K562 (cell line): Measurements from ENCODE around the gene PCBP3. TPM values are rescaled to one million over a fixed set of nuclear protein-coding genes. Genes with fewer than 3 reads are reported as not detected.

ENCODE experiments used
- ATAC-seq: fragments of 200-7000 bp; cut with Tn5 transposase; 3 replicates; pipeline ENCODE4 v1.9.1; 2020; ENCODE audit warnings: moderate library complexity
- Bru-seq: library from RNA; stranded (reverse); fragments of 400-500 nt; gene quantifications from one replicate; lab custom pipeline; 2021; lab: Mats Ljungman, UMichigan
- BruChase-seq, 2 experiments: library from RNA; stranded (reverse); fragments of 400-500 nt; gene quantifications; one replicate each; lab custom pipeline; 2021; lab: Mats Ljungman, UMichigan
- BruUV-seq: library from RNA; stranded (reverse); fragments of 400-500 nt; replicated peaks from 2 replicates; lab custom pipeline; 2021; lab: Mats Ljungman, UMichigan
- CTCF ChIA-PET: fragments of 300-600 bp; formaldehyde crosslinking; extraction: SDS; loops from one replicate; lab custom pipeline; 2021; ENCODE audit warnings: low intra/inter-chr PET ratio; lab: Yijun Ruan, JAX
- POLR2A ChIA-PET: fragments of 300-600, 350-650 bp; sonication (Branson Sonifier 250); formaldehyde crosslinking; extraction: SDS; loops from one replicate; lab custom pipeline; 2021; ENCODE audit warnings: antibody characterized with exemption, inconsistent platforms; lab: Yijun Ruan, JAX
- DNase-seq, 4 experiments: peaks; one replicate each; pipeline versions ENCODE4 v3.0.0 to v3.0.0-alpha.2; 2011 to 2018; ENCODE audit warnings: low spot score in 3 of 4, mixed read lengths in 3 of 4; ENCODE audit errors: extremely low read depth in 1 of 4
- FAIRE-seq: peaks from 2 replicates; lab custom pipeline; 2011; peaks lifted over from hg19 to GRCh38; lab: Jason Lieb, UNC
- H2AFZ ChIP-seq: 2 replicates; pipeline ENCODE4 v1.6.0; 2011; ENCODE audit warnings: low read depth, low read length, control low read depth, inconsistent platforms
- H3K27ac ChIP-seq: fragments of 200-600 bp; 3 replicates; pipeline ENCODE4 v1.8.0; 2011; ENCODE audit warnings: low read depth, mild to moderate bottlenecking, control low read depth, inconsistent platforms, low read length, moderate library complexity, mixed read lengths; ENCODE audit errors: extremely low read depth
- H3K27me3 ChIP-seq, 2 experiments: fragments of 300-600 bp in 1 of 2; 2 replicates in 1 of 2; 3 replicates in 1 of 2; pipeline versions ENCODE4 v1.6.0 to v1.8.0; 2011; ENCODE audit warnings: inconsistent platforms in 2 of 2, low read length in 2 of 2, mild to moderate bottlenecking in 1 of 2, mixed read lengths in 1 of 2, moderate library complexity in 1 of 2; ENCODE audit not compliant: control insufficient read depth in 2 of 2, insufficient read depth in 2 of 2
- H3K36me3 ChIP-seq: fragments of 300-600 bp; 3 replicates; pipeline ENCODE4 v1.8.0; 2011; ENCODE audit warnings: mild to moderate bottlenecking, low read length, inconsistent platforms; ENCODE audit not compliant: control insufficient read depth, insufficient read depth
- H3K4me1 ChIP-seq, 2 experiments: fragments of 200-600 bp in 1 of 2; replicated peaks in 1 of 2; 2 replicates in 1 of 2; 3 replicates in 1 of 2; pipeline versions ENCODE4 v1.5.1 to v1.8.0; 2011; ENCODE audit warnings: inconsistent platforms in 2 of 2, low read length in 2 of 2, mild to moderate bottlenecking in 1 of 2, mixed read lengths in 1 of 2, moderate library complexity in 1 of 2; ENCODE audit not compliant: control insufficient read depth in 2 of 2, insufficient read depth in 2 of 2
- H3K4me2 ChIP-seq: 2 replicates; pipeline ENCODE4 v1.6.1; 2011; ENCODE audit warnings: low read length, control low read depth, inconsistent platforms, mixed read lengths; ENCODE audit not compliant: insufficient read depth
- H3K4me3 ChIP-seq: fragments of 200-600 bp; sonication (generic), shearing (Covaris generic); 2 replicates; pipeline ENCODE4 v1.5.1; 2016; ENCODE audit warnings: control low read depth, inconsistent platforms
- H3K79me2 ChIP-seq: fragments of 200-600 bp; 3 replicates; pipeline ENCODE4 v1.8.0; 2011; ENCODE audit warnings: low read length, inconsistent platforms; ENCODE audit not compliant: control insufficient read depth, insufficient read depth
- H3K9ac ChIP-seq, 2 experiments: 2 replicates each; pipeline versions ENCODE4 v1.6.0 to v1.6.1; 2011; ENCODE audit warnings: low read depth in 2 of 2, low read length in 2 of 2, control low read depth in 1 of 2, inconsistent platforms in 1 of 2, mild to moderate bottlenecking in 1 of 2, mixed read lengths in 1 of 2; ENCODE audit not compliant: insufficient read depth in 1 of 2
- H3K9me1 ChIP-seq: one replicate; pipeline ENCODE4 v1.6.0; 2011; ENCODE audit warnings: inconsistent platforms, mild to moderate bottlenecking, low read length, moderate library complexity; ENCODE audit not compliant: control insufficient read depth, insufficient read depth
- H3K9me3 ChIP-seq: replicated peaks from 2 replicates; pipeline ENCODE4 v1.5.1; 2011; ENCODE audit warnings: low read depth, low read length, inconsistent platforms; ENCODE audit not compliant: control insufficient read depth, insufficient read depth
- H4K20me1 ChIP-seq: replicated peaks from 2 replicates; pipeline ENCODE4 v1.6.1; 2011; ENCODE audit warnings: low read length, inconsistent platforms, mixed read lengths; ENCODE audit not compliant: control insufficient read depth, insufficient read depth
- CXXC5 ChIP-seq: fragments of 250-450 bp; sonication (Bioruptor Pico); IDR thresholded peaks from 2 replicates; pipeline ENCODE4 v1.8.0; 2022; ENCODE audit warnings: inconsistent platforms, mild to moderate bottlenecking, moderate library complexity
- FOS ChIP-seq: IDR thresholded peaks from 3 replicates; pipeline ENCODE4 v1.6.1; 2011; ENCODE audit not compliant: insufficient read length; ENCODE audit errors: extremely low read depth
- MCM3 ChIP-seq: fragments of 450-650 bp; IDR thresholded peaks from 2 replicates; pipeline ENCODE4 v1.6.1; 2016
- NONO ChIP-seq, 2 experiments: fragments of 200-400 bp in 1 of 2; fragments of 450-650 bp in 1 of 2; formaldehyde crosslinking in 1 of 2; IDR thresholded peaks; 2 replicates each; pipeline ENCODE4 v1.6.1; 2017; ENCODE audit warnings: low read depth in 2 of 2, mild to moderate bottlenecking in 2 of 2, moderate library complexity in 2 of 2, low read length in 1 of 2
- POLR2G ChIP-seq: fragments of 200-400 bp; formaldehyde crosslinking; IDR thresholded peaks from 2 replicates; pipeline ENCODE4 v1.6.1; 2017; ENCODE audit warnings: low read depth, mild to moderate bottlenecking, antibody characterized with exemption, low read length, moderate library complexity
- RBM25 ChIP-seq: fragments of 200-400 bp; formaldehyde crosslinking; IDR thresholded peaks from 2 replicates; pipeline ENCODE4 v1.6.1; 2018; ENCODE audit warnings: low read length, low read depth, moderate library complexity; ENCODE audit not compliant: severe bottlenecking
- SP2 ChIP-seq: IDR thresholded peaks from 2 replicates; pipeline ENCODE4 v1.6.1; 2011; ENCODE audit warnings: mild to moderate bottlenecking, low read depth, low read length, moderate library complexity; ENCODE audit not compliant: poor library complexity, severe bottlenecking; ENCODE audit errors: extremely low read depth
- ZBTB1 ChIP-seq: sonication (generic); formaldehyde crosslinking; IDR thresholded peaks from 2 replicates; pipeline ENCODE4 v1.8.1; 2023; ENCODE audit warnings: missing genetic modification reagents, low read depth, mild to moderate bottlenecking, borderline replicate concordance
- ZNF280B ChIP-seq: fragments of 250-450 bp; sonication (Bioruptor Pico); IDR thresholded peaks from 2 replicates; pipeline ENCODE4 v1.5.1; 2021; ENCODE audit warnings: mild to moderate bottlenecking
- ZSCAN29 ChIP-seq: fragments of 450-650 bp; IDR thresholded peaks from 2 replicates; pipeline ENCODE4 v1.6.1; 2017
- WGBS: fragments of 100-300 bp; shearing (Covaris generic); methylation state at CpG from one replicate; pipeline ENCODE4 v1.1.6; 2016; ENCODE audit warnings: low coverage, mixed read lengths; ENCODE audit not compliant: insufficient coverage; ENCODE audit errors: missing lambda C conversion rate; 5-methylcytosine and 5-hydroxymethylcytosine counted together
- in situ Hi-C: fragments of 300-500 bp; cut with MboI; formaldehyde crosslinking; loops from 4 replicates; pipeline ENCODE4 v1.15.0; 2018; ENCODE audit warnings: inconsistent platforms, mixed read lengths
- intact Hi-C: fragments of 100-400 bp; cut with micrococcal nuclease; formaldehyde crosslinking; loops from 2 replicates; pipeline ENCODE4 v1.14.2; 2022
- long read RNA-seq, 3 experiments: library from polyadenylated mRNA in 2 of 3; library from RNA in 1 of 3; unstranded in 2 of 3; stranded (forward) in 1 of 3; transcript quantifications; one replicate each; pipeline ENCODE4 v2.0.0, GENCODE V29; 2019 to 2022
- polyA minus RNA-seq, 3 experiments: library from RNA; depleted of rRNA, polyadenylated mRNA; stranded (reverse); fragments of >200 nt; gene quantifications; 2 replicates each; pipeline ENCODE4 v1.2.3, GENCODE V29; 2011
- polyA plus RNA-seq, 8 experiments: library from polyadenylated mRNA; depleted of rRNA in 4 of 8; stranded (reverse) in 5 of 8; unstranded in 3 of 8; fragments of >200 nt; fragmentation: Nextera tagmentation in 2 of 8; fragmentation: Illumina TruSeq in 1 of 8; extraction: Ambion mirVana in 2 of 8; extraction: Trizol in 1 of 8; gene quantifications; 2 replicates each; pipeline versions ENCODE4 v1.2.1 to v1.2.3, GENCODE V29; 2011 to 2014; ENCODE audit warnings: inconsistent platforms in 1 of 8, missing spikeins in 1 of 8
- total RNA-seq, 7 experiments: library from RNA; depleted of rRNA in 6 of 7; stranded (reverse); fragments of >200 nt in 6 of 7; fragmentation: Illumina TruSeq in 2 of 7; extraction: Trizol in 2 of 7; gene quantifications; 2 replicates each; pipeline versions ENCODE4 v1.2.1 to v1.2.3, GENCODE V29; 2011 to 2021; ENCODE audit warnings: low replicate concordance in 1 of 7
- TF ChIP-seq, protein P1 (sequence below): sonication (generic); formaldehyde crosslinking; IDR thresholded peaks from 2 replicates; pipeline ENCODE4 v1.8.0; 2022; ENCODE audit warnings: missing genetic modification reagents, mild to moderate bottlenecking, borderline replicate concordance
- TF ChIP-seq, protein P2 (sequence below): fragments of 450-650 bp; IDR thresholded peaks from 2 replicates; pipeline ENCODE4 v1.6.1; 2016; ENCODE audit warnings: missing biosample characterization, missing genetic modification characterization

Gene PCBP3
- total RNA-seq (2011; cell fraction: chromatin; rRNA removed; ENCODE audit: low replicate concordance): 2.7 and 3.7 TPM in 2 replicates
- total RNA-seq (2011; cell fraction: nucleolus; rRNA removed): 1.2 and 1.6 TPM in 2 replicates
- total RNA-seq (2011; cell fraction: nucleoplasm; rRNA removed): 0.95 and 3.4 TPM in 2 replicates
- 0.18 TPM in 1 of 2 replicates, not detected in the other for total RNA-seq (2014; rRNA removed)
- not detected in 2 replicates for total RNA-seq (2014; rRNA removed; fragmentation: Illumina TruSeq; extraction: Trizol)
- 0.15 TPM in 1 of 2 replicates, not detected in the other for total RNA-seq (2015; rRNA removed; fragmentation: Illumina TruSeq; extraction: Trizol)
- 0.34 TPM in 1 of 2 replicates, not detected in the other for total RNA-seq (2021)
- polyA plus RNA-seq (2011; rRNA removed): not detected in 2 replicates
- polyA plus RNA-seq (2011; cell fraction: cytosol; rRNA removed): 0.10 and 0.27 TPM in 2 replicates
- 0.58 and 0.59 TPM in 2 replicates for polyA plus RNA-seq (2011; cell fraction: nucleus; rRNA removed)
- polyA plus RNA-seq (2012): 0.24 TPM in 1 of 2 replicates, not detected in the other
- polyA plus RNA-seq (2014; fragmentation: Illumina TruSeq; extraction: Trizol): not detected in 2 replicates
- not detected for polyA plus RNA-seq (2014; fragmentation: Nextera tagmentation; extraction: Ambion mirVana)
- polyA plus RNA-seq (2014; rRNA removed): 2.0 TPM in 1 of 2 replicates, not detected in the other
- 0.53 TPM in 1 of 2 replicates, not detected in the other for polyA minus RNA-seq (2011; rRNA and poly(A)+ RNA removed)
- not detected in 2 replicates for polyA minus RNA-seq (2011; cell fraction: cytosol; rRNA and poly(A)+ RNA removed)
- polyA minus RNA-seq (2011; cell fraction: nucleus; rRNA and poly(A)+ RNA removed): 0.54 and 1.1 TPM in 2 replicates
- Bru-seq, nascent RNA: percentile 24 among the genes with signal in this experiment
- BruChase-seq, experiment 1, labeled RNA remaining after a 2-hour chase: percentile 19 among the genes with signal in this experiment
- percentile 22 among the genes with signal in this experiment for BruChase-seq, experiment 2, labeled RNA remaining after a 6-hour chase
- long read RNA-seq, experiment 1: 0 reads
- long read RNA-seq, experiment 2: 0 reads
- long read RNA-seq, experiment 3: 0 reads

DNA sequence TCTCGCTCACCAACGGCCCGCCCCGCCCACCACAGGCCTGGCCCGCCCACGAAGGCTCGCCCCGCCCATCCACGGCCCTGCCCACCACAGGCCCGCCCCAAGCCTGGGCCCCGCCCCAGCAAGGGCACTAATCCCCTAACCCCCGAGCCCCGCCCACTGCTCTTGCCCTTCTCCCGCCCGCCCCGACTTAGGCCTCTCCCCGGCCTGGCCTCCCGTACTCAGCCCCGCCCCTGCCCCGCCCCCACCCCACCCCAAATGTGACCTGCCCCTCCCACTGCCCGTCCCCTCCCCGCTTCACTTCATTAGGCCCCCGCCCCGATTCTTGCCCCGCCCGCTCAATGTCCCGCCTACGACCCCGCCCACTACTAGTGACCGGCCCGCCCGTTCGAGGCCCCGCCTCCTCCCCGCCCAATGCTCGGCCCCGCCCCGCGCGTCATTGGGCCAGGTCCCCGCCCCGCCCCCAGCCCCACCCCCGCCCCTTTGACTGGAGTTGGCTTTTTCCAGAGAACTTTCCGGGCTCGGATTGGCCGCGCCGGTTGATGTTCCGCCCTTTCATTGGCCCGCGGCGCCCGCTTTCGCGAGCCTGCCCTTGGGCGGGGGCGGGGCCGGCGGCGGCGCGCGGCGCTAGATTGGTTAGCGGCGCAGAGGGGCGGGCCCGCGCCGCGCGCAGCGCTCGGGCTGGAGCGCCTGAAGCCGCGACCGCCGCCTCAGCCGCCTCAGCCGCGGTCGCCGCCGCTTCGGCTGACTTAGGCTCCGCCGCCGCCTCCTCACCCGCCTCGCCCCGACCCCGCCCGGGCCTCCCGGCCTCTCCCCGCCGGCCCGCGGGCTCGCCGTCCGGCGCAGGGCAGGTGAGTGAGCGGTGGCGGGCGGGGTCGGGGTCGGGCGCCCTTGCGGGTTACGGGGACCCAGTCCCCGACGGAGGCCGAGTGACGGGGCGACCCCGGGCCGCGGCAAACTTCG, at the start of gene PCBP3:
PCBP3 (plus strand) TSS at position 705 of the 960 bp plus-strand sequence. CDS start 206,361 bp downstream, outside the sequence.
- POLR2A ChIA-PET: no interaction called here
- peak within 1 kb of the TSS; percentile 53 for H2AFZ ChIP-seq
- peak; percentile 66 for FAIRE-seq
- TF ChIP-seq CXXC5 (CRISPR knock-in tag) (peak; percentile 65), ZNF280B (CRISPR knock-in tag) (no peak), POLR2G (peak; percentile 41; the same call in 1 of the 2 replicates), ZBTB1 (CRISPR knock-in tag) (peak; percentile 63; the same call in 1 of the 2 replicates), RBM25 (peak; percentile 66), ZSCAN29 (no peak), NONO (IDR thresholded peaks at IDR 0.05; ENCODE audit: low read depth in 2 of 2, low read length in 1 of 2) (0 out of 4 replicates have a peak, but pooled peaks of 1 of the 2 experiments have one; percentile 25), MCM3 (no peak), FOS (peak; percentile 62), SP2 (peak; percentile 33)
- TF ChIP-seq, protein P1, sequence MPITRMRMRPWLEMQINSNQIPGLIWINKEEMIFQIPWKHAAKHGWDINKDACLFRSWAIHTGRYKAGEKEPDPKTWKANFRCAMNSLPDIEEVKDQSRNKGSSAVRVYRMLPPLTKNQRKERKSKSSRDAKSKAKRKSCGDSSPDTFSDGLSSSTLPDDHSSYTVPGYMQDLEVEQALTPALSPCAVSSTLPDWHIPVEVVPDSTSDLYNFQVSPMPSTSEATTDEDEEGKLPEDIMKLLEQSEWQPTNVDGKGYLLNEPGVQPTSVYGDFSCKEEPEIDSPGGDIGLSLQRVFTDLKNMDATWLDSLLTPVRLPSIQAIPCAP (CRISPR knock-in tag): no peak
- TF ChIP-seq, protein P2, sequence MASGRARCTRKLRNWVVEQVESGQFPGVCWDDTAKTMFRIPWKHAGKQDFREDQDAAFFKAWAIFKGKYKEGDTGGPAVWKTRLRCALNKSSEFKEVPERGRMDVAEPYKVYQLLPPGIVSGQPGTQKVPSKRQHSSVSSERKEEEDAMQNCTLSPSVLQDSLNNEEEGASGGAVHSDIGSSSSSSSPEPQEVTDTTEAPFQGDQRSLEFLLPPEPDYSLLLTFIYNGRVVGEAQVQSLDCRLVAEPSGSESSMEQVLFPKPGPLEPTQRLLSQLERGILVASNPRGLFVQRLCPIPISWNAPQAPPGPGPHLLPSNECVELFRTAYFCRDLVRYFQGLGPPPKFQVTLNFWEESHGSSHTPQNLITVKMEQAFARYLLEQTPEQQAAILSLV (tag): no peak

More for the DNA sequence above, at the start of gene PCBP3:
- no peaks in the 10 kb centered on the region for H4K20me1 ChIP-seq
- H3K9me1 ChIP-seq: no peaks in the 10 kb centered on the region
- no peaks in the 10 kb centered on the region for H3K9me3 ChIP-seq
- peak within 1 kb of the TSS; percentile 26; the same call in 1 of the 2 replicates for H3K4me2 ChIP-seq
- peak; percentile 96 to 99 (median 98) for DNase-seq
- intact Hi-C loops (loop anchor here (1.0 kb wide), 1 partner anchor 50 kb away; no protein-coding TSS in a partner anchor), in situ Hi-C loops (no loop called here)
- no peaks in the 10 kb centered on the region for H3K79me2 ChIP-seq
- H3K27me3 ChIP-seq: peaks cover 10 to 12% of the 10 kb centered on the region in 2 experiments; a peak in 3 of 5 replicates
- H3K4me1 ChIP-seq: peaks cover 0 to 28% of the 10 kb centered on the region in 2 experiments; a peak in 2 of 5 replicates
- CTCF ChIA-PET: no interaction called here
- under 1% methylated on average over 32 of the region's 120 CpGs for WGBS
- peak within 1 kb of the TSS in 1 of 2 experiments; percentile 40; a peak in 1 of 4 replicates for H3K9ac ChIP-seq
- BruUV-seq: no TSS peak
- peak within 1 kb of the TSS; percentile 43 for H3K4me3 ChIP-seq
- H3K36me3 ChIP-seq: no peaks in the 10 kb centered on the region
- peak; percentile 97 for ATAC-seq
- no peak within 1 kb of the TSS for H3K27ac ChIP-seq
